Limb (tissue), 2 donors: ENCODE measurements around the gene RPP25L.
"Not testable (repeated sequence)": the region's sequence is repeated elsewhere in the genome, so short reads cannot be mapped to it uniquely, and the experiment has no call there.

ENCODE experiments used
- DNase-seq, 2 donors: peaks; one replicate each; pipeline ENCODE4 v3.0.0-alpha.2; 2016; ENCODE audit errors: extremely low spot score in 2 of 2

Gene RPP25L, protein sequence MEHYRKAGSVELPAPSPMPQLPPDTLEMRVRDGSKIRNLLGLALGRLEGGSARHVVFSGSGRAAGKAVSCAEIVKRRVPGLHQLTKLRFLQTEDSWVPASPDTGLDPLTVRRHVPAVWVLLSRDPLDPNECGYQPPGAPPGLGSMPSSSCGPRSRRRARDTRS

GRCh38 chr9:34611811-34612787 lies at the start of gene RPP25L:
Gene RPP25L (minus strand): TSS chr9:34612097. CDS start chr9:34611296, 801 bp downstream.
- peak; percentile 83 to 93 for DNase-seq

- DNase-seq = no peak
Measured at GRCh38 chr9:34659592-34660253, 47.8 kb upstream of the RPP25L start.

DNA sequence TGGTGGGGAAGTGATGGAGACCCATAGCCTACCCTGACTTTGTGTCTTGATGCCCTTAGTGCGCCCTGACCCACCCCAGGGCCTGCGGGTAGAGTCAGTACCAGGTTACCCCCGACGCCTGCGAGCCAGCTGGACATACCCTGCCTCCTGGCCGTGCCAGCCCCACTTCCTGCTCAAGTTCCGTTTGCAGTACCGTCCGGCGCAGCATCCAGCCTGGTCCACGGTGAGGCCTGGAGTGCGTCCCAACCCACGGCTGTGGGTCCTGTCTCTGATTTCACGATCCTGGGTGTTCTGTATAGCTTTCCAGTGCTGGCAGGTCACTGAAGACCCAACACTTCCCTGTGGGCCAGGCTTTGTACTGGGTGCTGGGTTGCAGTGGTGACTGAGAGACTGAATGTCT lies 46.6 kb upstream of the RPP25L start:
- no peak for DNase-seq

GRCh38 chr9:34656992-34657391 lies 45.1 kb upstream of the RPP25L start:
- DNase-seq = no peak

DNA sequence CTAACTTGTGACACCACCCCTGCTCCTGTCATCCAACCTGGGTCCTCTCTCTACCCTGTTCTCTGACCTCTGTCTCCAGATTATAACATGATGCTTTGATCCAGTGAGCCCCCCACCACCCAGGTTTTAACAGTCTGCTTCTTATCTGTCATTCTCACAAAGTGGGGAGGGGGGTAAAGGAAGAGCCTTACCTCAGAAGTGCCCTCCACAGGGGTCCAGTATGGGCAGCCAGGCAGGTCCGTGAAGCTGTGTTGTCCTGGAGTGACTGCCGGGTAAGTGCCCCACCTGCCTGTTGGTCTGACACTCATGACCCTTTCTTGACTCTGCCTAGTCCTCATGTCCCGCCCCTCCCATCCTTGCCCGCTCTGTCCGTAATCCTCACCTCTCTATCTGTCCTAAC lies 43.5 kb upstream of the RPP25L start:
- no peak for DNase-seq

GRCh38 chr9:34654323-34655051 lies 42.6 kb upstream of the RPP25L start:
- peak; percentile 81 to 86 for DNase-seq

DNA sequence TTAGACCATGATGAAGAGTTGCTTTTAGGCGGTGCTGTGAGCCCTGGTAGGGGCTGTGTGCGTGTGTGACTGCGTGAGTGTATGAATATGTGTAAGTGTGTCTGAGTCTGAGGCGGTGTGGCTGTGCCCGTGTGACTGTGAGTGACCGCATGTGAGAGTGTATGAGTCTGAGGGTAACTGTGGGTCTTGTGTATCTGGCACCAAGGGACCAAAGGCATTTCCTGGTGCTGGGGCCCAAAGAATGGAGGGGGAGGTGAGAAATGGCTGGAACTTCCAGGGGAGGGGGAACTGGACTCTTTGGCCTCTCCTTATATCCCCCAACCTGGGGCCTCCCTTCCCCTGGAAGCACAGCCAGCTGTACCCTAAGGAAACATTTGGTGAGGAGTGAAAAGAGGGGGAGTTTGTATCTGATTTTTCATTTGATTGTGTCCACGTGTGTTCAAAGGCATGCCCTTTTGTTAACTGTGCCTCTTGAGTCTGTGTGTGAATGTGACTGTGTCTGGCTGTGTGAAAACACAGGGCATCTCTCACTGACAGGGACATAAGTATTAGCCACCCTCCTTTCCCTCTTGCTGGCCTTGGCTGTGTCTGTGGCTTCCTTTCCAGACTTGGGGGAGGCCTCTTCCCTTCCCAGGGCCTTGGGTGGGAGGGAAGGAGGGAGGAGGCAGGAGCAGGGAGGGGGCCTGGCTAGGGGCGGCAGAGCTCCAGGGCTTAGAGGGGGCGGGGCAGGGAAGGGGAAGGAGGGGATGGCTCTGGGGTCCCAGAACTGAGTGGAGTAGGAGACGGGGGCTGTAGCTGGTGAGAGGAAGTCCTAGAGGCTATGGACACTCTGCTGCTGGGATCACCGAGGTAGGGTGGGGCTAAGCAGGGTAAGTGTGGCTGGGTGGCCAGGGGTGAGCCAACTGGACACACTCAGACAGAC lies 41.5 kb upstream of the RPP25L start:
- DNase-seq = peak; percentile 72 to 87

DNA sequence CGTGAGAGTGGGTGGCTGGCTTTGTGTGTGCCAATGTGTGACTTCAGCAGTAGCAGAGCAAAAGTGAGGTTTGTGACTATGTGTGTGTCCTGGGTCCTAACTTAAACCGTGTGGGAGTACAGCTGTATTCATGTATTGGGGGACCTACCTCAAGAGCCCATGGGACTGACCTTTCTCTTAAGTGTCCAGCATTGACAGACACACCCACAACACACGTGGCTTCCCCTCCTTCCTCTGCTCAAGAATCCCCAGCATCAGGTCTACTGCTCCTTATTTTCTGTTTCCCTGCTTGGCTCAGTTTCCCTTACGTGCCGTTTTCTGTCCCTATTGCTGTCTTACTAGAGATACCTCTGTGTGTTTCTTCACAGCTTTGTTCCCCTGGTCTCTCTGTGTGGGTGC lies 40.7 kb upstream of the RPP25L start:
- no peak for DNase-seq

DNA sequence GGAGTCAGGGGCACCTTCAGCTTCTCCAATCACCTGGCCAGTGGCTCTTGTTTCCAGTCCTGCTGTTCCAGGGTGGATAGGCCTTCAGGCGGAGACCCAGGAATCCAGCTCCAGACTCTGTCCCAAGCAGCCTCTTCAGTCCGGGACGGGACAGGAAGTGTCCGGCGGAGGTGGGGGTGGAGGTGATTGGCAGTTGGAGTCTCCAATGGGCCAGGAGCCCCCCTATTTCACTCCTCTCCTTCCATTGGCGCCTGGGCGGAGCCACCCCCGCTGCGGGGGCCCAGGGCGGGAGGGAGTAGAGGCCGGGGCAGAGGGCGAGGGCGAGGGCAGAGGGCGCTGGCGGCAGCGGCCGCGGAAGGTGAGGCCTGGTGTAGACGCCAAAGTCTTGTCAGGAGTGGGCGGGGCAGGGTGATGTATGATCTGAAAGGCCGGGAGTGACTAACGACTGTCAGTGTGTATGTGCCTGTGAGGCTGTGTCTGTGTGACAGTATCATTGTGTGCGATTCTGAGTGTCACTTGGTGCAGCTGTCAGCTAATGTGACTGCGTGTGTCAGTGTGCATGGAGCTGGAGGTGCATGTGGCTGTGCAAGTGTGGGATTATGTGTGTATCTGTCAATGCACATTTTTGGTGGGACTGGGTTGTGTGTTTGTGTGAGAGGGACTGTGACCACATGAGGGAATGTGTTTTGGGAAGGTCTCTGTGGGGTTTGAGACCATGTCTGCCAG lies 40.1 kb upstream of the RPP25L start, which contains the start of gene IL11RA:
TSS of gene IL11RA (plus strand) at position 310 of the 726 bp plus-strand sequence. CDS start 3,033 bp downstream, outside the sequence.
- peak; percentile 82 for DNase-seq

GRCh38 chr9:34651321-34651720 lies 39.4 kb upstream of the RPP25L start:
- DNase-seq = no peak

GRCh38 chr9:34650816-34651215 lies 38.9 kb upstream of the RPP25L start:
- no peak for DNase-seq

DNA sequence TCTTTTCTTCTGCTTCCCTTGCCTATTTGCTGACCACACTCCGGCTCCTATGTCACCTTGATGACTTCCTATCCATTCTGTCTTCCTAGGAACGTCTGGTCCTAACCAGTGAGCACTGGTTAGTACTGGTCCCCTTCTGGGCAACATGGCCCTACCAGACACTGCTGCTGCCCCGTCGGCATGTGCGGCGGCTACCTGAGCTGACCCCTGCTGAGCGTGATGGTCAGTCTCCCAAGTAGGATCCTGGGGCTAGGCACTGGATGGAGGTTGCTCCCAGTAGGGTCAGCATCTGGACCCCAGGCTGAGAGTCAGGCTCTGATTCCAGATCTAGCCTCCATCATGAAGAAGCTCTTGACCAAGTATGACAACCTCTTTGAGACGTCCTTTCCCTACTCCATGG lies 36.8 kb upstream of the RPP25L start:
- DNase-seq = no peak

DNA sequence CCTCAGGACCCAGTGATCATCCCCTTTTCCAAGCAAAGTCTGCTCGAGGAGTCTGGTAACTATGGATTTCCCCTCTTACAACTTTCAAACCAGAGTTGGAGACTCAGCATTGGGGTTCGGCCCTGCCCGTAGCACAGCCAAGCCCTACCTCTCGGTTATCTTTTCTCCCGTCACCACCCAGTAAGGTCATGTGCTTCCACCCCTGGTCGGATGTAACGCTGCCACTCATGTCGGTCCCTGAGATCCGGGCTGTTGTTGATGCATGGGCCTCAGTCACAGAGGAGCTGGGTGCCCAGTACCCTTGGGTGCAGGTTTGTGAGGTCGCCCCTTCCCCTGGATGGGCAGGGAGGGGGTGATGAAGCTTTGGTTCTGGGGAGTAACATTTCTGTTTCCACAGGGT lies 35.8 kb upstream of the RPP25L start:
- DNase-seq = no peak

DNA sequence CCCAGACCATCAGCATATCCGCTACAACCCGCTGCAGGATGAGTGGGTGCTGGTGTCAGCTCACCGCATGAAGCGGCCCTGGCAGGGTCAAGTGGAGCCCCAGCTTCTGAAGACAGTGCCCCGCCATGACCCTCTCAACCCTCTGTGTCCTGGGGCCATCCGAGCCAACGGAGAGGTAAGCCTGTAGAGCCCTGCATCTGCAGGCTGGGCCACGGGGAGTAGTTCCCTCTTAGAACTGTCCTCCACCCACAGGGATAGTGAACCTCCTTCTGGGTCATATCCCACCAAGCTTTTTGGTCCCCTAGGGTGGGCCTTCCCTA lies 35.1 kb upstream of the RPP25L start:
- DNase-seq = no peak

DNA sequence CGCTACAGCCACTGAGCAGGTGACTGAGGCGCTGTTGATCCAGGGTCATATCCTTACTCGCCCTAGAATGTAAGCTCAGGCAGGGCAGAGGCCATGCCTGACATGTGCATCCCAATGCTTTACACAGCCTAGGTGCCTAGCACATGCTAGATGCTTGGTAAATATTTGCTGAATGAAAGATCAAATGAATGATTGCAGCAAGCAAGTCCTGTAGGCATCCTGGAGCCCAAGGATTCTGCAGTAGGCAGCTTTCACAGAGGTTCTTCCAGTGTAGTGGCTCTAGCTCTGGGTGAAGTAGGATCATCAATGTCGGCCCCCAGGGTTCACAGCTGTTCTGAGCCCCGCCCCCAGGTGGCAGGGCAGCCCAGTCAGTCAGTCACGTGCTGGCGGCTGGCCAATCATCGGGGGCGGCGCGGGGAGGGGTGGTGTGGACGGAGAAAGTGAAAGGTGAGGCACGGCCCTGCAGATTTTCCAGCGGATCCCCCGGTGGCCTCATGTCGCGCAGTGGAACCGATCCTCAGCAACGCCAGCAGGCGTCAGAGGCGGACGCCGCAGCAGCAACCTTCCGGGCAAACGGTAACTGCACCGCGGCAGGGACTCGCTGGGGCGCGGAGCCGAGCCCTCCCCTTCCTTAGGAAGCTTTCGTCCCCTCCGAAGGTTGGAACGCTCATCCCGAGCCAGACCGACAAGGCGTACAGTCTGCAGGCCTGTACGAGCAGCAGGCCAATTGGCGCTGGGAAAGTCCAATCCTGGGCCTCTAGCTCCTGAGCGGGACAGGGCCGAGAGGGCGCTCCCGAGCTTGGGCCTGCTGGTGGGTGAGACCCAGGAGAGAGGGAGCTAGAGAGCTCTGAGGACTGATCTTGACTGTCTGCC lies 34.5 kb upstream of the RPP25L start, which contains the start of gene GALT:
TSS of gene GALT (plus strand) at position 465 of the 873 bp plus-strand sequence. CDS start at position 495, 30 bp downstream.
- DNase-seq = peak; percentile 88 to 97

- no peak for DNase-seq
Measured at GRCh38 chr9:34644766-34645314, 32.9 kb upstream of the RPP25L start.

DNA sequence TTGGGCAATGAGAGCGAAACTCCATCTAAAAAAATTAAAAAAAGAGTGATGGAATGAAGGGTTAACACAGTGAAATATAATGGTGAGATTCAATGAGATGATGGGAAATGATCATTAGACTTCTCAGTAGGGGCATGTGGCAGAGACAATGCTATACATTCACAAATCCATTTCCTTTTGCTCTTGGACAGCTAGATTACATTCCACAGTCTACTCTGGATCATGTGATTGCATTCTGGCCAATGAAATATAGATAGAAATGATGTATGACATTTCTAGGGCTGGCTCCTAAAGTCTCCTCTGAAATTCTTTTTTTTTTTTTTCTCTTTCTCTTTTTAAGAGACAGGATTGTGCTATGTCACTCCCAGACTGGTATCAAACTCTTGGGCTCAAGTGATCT lies 30.8 kb upstream of the RPP25L start:
- DNase-seq = no peak

GRCh38 chr9:34639322-34639721 lies 27.4 kb upstream of the RPP25L start:
- DNase-seq = not testable (repeated sequence)

DNA sequence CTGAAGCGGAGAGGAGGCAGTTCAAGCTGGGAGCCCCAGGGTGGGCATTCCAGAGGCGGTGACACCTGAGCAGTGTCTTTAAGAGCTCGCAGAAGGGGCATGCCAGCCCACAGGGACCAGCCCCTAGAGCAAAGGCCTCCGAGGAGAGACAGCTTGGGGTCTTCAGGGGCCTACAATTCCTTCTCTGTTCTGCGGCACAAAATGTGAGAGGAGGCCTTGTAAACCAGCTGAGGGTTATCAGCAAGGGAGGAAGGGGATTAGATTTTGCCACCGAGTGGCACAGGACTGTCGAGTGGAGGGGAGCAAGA lies 26.2 kb upstream of the RPP25L start:
- DNase-seq = no peak
